HG02840 (cell line): ENCODE data around the gene CYP4A11.
"Not testable (repeated sequence)": the region's sequence is repeated elsewhere in the genome, so short reads cannot be mapped to it uniquely, and the experiment has no call there.

ENCODE experiments used
- ATAC-seq: cut with Tn5 transposase; IDR thresholded peaks from one replicate; pipeline ENCODE4 v1.9.1; 2021; ENCODE audit warnings: mild to moderate bottlenecking, moderate library complexity, moderate number of reproducible peaks; ENCODE audit not compliant: unreplicated experiment, low FRiP score

CYP4A11 gene

GRCh38 chr1:46931151-46931550 lies 10.1 kb downstream of the CYP4A11 start:
- ATAC-seq, result no peak

GRCh38 chr1:46927249-46927835 lies 13.9 kb downstream of the CYP4A11 start:
- no peak for ATAC-seq

- ATAC-seq, result no peak
Measured at GRCh38 chr1:46910790-46911189, 30.5 kb downstream of the CYP4A11 start.

GRCh38 chr1:46903481-46903880 lies 37.8 kb downstream of the CYP4A11 start:
- no peak for ATAC-seq

GRCh38 chr1:46900401-46900800 lies 40.9 kb downstream of the CYP4A11 start:
- ATAC-seq, result no peak

GRCh38 chr1:46881656-46882055 lies 59.6 kb downstream of the CYP4A11 start:
- ATAC-seq, result not testable (repeated sequence)
